CD8-positive, alpha-beta memory T cell (primary cell): ENCODE measurements around the gene CACNA1E. TPM values are rescaled to one million over a fixed set of nuclear protein-coding genes. Genes with fewer than 3 reads are reported as not detected.

Source experiments
- CTCF ChIA-PET: fragments of 350-600 bp; sonication (Branson Sonifier 250); formaldehyde crosslinking; loops from one replicate; lab custom pipeline; 2021; ENCODE audit warnings: antibody characterized with exemption; lab: Charles Lee
- POLR2A ChIA-PET: fragments of 350-600 bp; sonication (Branson Sonifier 250); formaldehyde crosslinking; loops from one replicate; lab custom pipeline; 2021; ENCODE audit warnings: antibody characterized with exemption; lab: Charles Lee
- DNase-seq, 5 donors: peaks; one replicate each; pipeline versions ENCODE4 v3.0.0 to v3.0.0-alpha.2; 2020 to 2022; ENCODE audit warnings: mixed read lengths in 1 of 5
- H3K27ac ChIP-seq: one replicate; pipeline ENCODE4 v1.7.0; 2013; ENCODE audit warnings: low read depth, mild to moderate bottlenecking, low read length, moderate library complexity
- H3K27me3 ChIP-seq: 2 replicates; pipeline ENCODE4 v1.7.0; 2013; ENCODE audit warnings: low read length, mild to moderate bottlenecking; ENCODE audit not compliant: insufficient read depth, poor library complexity, severe bottlenecking
- H3K36me3 ChIP-seq: 2 replicates; pipeline ENCODE4 v1.7.0; 2013; ENCODE audit warnings: mild to moderate bottlenecking, low read length, moderate library complexity; ENCODE audit not compliant: insufficient read depth
- H3K4me1 ChIP-seq: 2 replicates; pipeline ENCODE4 v1.7.0; 2013; ENCODE audit warnings: mild to moderate bottlenecking, low read length, moderate library complexity; ENCODE audit not compliant: insufficient read depth
- H3K4me3 ChIP-seq: 2 replicates; pipeline ENCODE4 v1.7.0; 2013; ENCODE audit warnings: mild to moderate bottlenecking, low read length
- H3K9me3 ChIP-seq: 2 replicates; pipeline ENCODE4 v1.7.0; 2013; ENCODE audit warnings: mild to moderate bottlenecking, low read length
- H3K27ac Mint-ChIP-seq, 8 donors: one replicate each; pipeline ENCODE4 v1.8.0; 2020 to 2021; ENCODE audit warnings: mixed read lengths in 8 of 8, mild to moderate bottlenecking in 6 of 8, inconsistent platforms in 3 of 8, moderate library complexity in 3 of 8
- H3K27me3 Mint-ChIP-seq, 2 donors: one replicate each; pipeline ENCODE4 v1.8.0; 2020 to 2021; ENCODE audit warnings: mixed read lengths in 2 of 2, mild to moderate bottlenecking in 1 of 2, moderate library complexity in 1 of 2
- H3K36me3 Mint-ChIP-seq, 3 donors: one replicate each; pipeline ENCODE4 v1.8.0; 2020 to 2021; ENCODE audit warnings: mixed read lengths in 3 of 3, inconsistent platforms in 1 of 3, mild to moderate bottlenecking in 1 of 3
- H3K4me1 Mint-ChIP-seq, 3 donors: one replicate each; pipeline ENCODE4 v1.8.0; 2020 to 2021; ENCODE audit warnings: mixed read lengths in 3 of 3, inconsistent platforms in 1 of 3, mild to moderate bottlenecking in 1 of 3
- H3K4me3 Mint-ChIP-seq, 7 donors: one replicate each; pipeline ENCODE4 v1.8.0; 2020 to 2021; ENCODE audit warnings: mixed read lengths in 7 of 7, mild to moderate bottlenecking in 6 of 7, moderate library complexity in 4 of 7, inconsistent platforms in 2 of 7
- H3K9me3 Mint-ChIP-seq, 5 donors: one replicate each; pipeline ENCODE4 v1.8.0; 2020 to 2022; ENCODE audit warnings: mixed read lengths in 5 of 5, mild to moderate bottlenecking in 3 of 5, moderate library complexity in 2 of 5, inconsistent platforms in 1 of 5
- polyA plus RNA-seq: library from polyadenylated mRNA; unstranded; fragments of 300-500 nt; fragmentation: Illumina TruSeq; gene quantifications from one replicate; pipeline ENCODE4 v1.2.3, GENCODE V29; 2021
- total RNA-seq, 2 experiments: library from RNA; stranded (reverse); gene quantifications; one replicate each; pipeline ENCODE4 v1.2.3, GENCODE V29; 2021

Gene CACNA1E
- total and polyA plus RNA-seq, 3 experiments from 2014 or later, result not detected

- ChIA-PET CTCF (no interaction called here), POLR2A (no interaction called here)
- Histone ChIP-seq H3K4me1 (no peaks in the 10 kb centered on the region), H3K27ac (no peak overlapping the region), H3K36me3 (no peaks in the 10 kb centered on the region), H3K27me3 (no peaks in the 10 kb centered on the region), H3K4me3 (no peak overlapping the region), H3K9me3 (no peaks in the 10 kb centered on the region)
- H3K4me1 Mint-ChIP-seq, result no peaks in the 10 kb centered on the region
- H3K4me3 Mint-ChIP-seq, result no peak overlapping the region
- no peaks in the 10 kb centered on the region for H3K9me3 Mint-ChIP-seq
- H3K36me3 Mint-ChIP-seq, result no peaks in the 10 kb centered on the region
- no peak for DNase-seq
- no peak overlapping the region for H3K27ac Mint-ChIP-seq
- H3K27me3 Mint-ChIP-seq, result peaks cover 5 to 40% of the 10 kb centered on the region in 2 donors
Measured at GRCh38 chr1:181476581-181476980, 6.7 kb upstream of the CACNA1E start.

GRCh38 chr1:181478306-181478705, 5.0 kb upstream of the CACNA1E start:
- Mint-ChIP-seq H3K9me3 (no peaks in the 10 kb centered on the region), H3K27ac (no peak overlapping the region), H3K36me3 (no peaks in the 10 kb centered on the region), H3K27me3 (peaks cover 9 to 41% of the 10 kb centered on the region in 2 donors), H3K4me1 (peaks cover 0 to 6% (median 0%) of the 10 kb centered on the region in 3 donors), H3K4me3 (no peak overlapping the region)
- Histone ChIP-seq H3K4me1 (no peaks in the 10 kb centered on the region), H3K36me3 (no peaks in the 10 kb centered on the region), H3K27me3 (no peaks in the 10 kb centered on the region), H3K27ac (no peak overlapping the region), H3K4me3 (no peak overlapping the region), H3K9me3 (no peaks in the 10 kb centered on the region)
- CTCF ChIA-PET, result interaction anchor here (1.3 to 2.4 kb wide), 3 partner anchors 11 to 602 kb away, joined by 4 to 9 read pairs (median 8); no protein-coding TSS in a partner anchor
- DNase-seq, result no peak
- POLR2A ChIA-PET, result no interaction called here

- peaks cover 16 to 50% of the 10 kb centered on the region in 2 donors for H3K27me3 Mint-ChIP-seq
Measured at GRCh38 chr1:181479137-181479745, 4.1 kb upstream of the CACNA1E start.

GRCh38 chr1:181482001-181482430, 1.3 kb upstream of the CACNA1E start:
- peaks cover 0 to 3% (median 2%) of the 10 kb centered on the region in 5 donors for H3K9me3 Mint-ChIP-seq
- Histone ChIP-seq H3K36me3 (no peaks in the 10 kb centered on the region), H3K27ac (no peak overlapping the region), H3K4me3 (no peak overlapping the region), H3K9me3 (no peaks in the 10 kb centered on the region), H3K4me1 (no peaks in the 10 kb centered on the region), H3K27me3 (peaks cover 25% of the 10 kb centered on the region)
- no peak overlapping the region for H3K27ac Mint-ChIP-seq
- H3K4me3 Mint-ChIP-seq, result peak overlapping the region in 2 of 7 donors; percentile 12 to 40
- H3K36me3 Mint-ChIP-seq, result no peaks in the 10 kb centered on the region
- DNase-seq, result no peak
- CTCF ChIA-PET, result no interaction called here
- peaks cover 37 to 77% of the 10 kb centered on the region in 2 donors for H3K27me3 Mint-ChIP-seq
- POLR2A ChIA-PET, result no interaction called here
- H3K4me1 Mint-ChIP-seq, result peaks cover 8 to 22% (median 14%) of the 10 kb centered on the region in 3 donors

More at GRCh38 chr1:181479137-181479745, 4.1 kb upstream of the CACNA1E start:
- Histone ChIP-seq H3K27me3 (peaks cover 4% of the 10 kb centered on the region), H3K4me3 (no peak overlapping the region), H3K9me3 (no peaks in the 10 kb centered on the region), H3K27ac (no peak overlapping the region), H3K4me1 (no peaks in the 10 kb centered on the region), H3K36me3 (no peaks in the 10 kb centered on the region)
- Mint-ChIP-seq H3K27ac (no peak overlapping the region), H3K9me3 (peaks cover 0 to 1% (median under 1%) of the 10 kb centered on the region in 5 donors), H3K4me1 (peaks cover 1 to 14% (median 5%) of the 10 kb centered on the region in 3 donors), H3K4me3 (no peak overlapping the region), H3K36me3 (no peaks in the 10 kb centered on the region)
- ChIA-PET POLR2A (no interaction called here), CTCF (interaction anchor here (2.3 to 2.4 kb wide), 2 partner anchors 575 to 601 kb away, joined by 8 to 9 read pairs; no protein-coding TSS in a partner anchor)
- peak in 1 of 5 donors; percentile 15 for DNase-seq

- H3K27ac Mint-ChIP-seq, result no peak overlapping the region
- peaks cover 8 to 22% (median 14%) of the 10 kb centered on the region in 3 donors for H3K4me1 Mint-ChIP-seq
- H3K36me3 Mint-ChIP-seq, result no peaks in the 10 kb centered on the region
- peak overlapping the region in 1 of 7 donors; percentile 15 for H3K4me3 Mint-ChIP-seq
- peaks cover 38 to 77% of the 10 kb centered on the region in 2 donors for H3K27me3 Mint-ChIP-seq
- ChIA-PET POLR2A (no interaction called here), CTCF (no interaction called here)
- DNase-seq, result no peak
- H3K27me3 ChIP-seq, result peaks cover 29% of the 10 kb centered on the region
- H3K4me1 ChIP-seq, result no peaks in the 10 kb centered on the region
- no peak overlapping the region for H3K27ac ChIP-seq
- H3K9me3 Mint-ChIP-seq, result peaks cover 0 to 3% (median 2%) of the 10 kb centered on the region in 5 donors
- H3K9me3 ChIP-seq, result no peaks in the 10 kb centered on the region
- H3K4me3 ChIP-seq, result no peak overlapping the region
- no peaks in the 10 kb centered on the region for H3K36me3 ChIP-seq
Measured at GRCh38 chr1:181482521-181483284, 614 bp upstream of the CACNA1E start.

DNA sequence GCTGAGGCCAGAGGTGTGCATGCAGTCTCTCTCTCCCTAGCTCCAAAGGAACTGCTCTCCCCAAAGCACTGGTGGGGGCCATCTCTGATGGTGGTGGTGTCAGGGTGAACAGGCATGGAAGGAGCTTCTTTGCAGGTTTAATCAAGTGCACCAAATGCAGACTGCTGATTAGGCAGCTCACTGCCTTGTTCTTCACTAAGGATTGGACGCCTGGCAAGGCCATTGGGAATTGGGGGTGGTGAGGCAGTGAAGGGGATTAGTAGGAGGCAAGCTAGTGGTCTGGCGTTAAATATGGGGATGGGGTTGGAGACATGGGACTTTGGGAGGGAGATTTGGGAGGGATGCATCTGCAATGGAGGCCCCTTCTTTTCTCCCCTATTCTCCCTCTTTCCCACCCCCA, 1.5 kb downstream of the CACNA1E start:
- Histone ChIP-seq H3K36me3 (no peaks in the 10 kb centered on the region), H3K27ac (no peak overlapping the region), H3K9me3 (no peaks in the 10 kb centered on the region), H3K4me1 (no peaks in the 10 kb centered on the region), H3K27me3 (peaks cover 29% of the 10 kb centered on the region), H3K4me3 (no peak overlapping the region)
- H3K9me3 Mint-ChIP-seq, result peaks cover 0 to 3% (median 2%) of the 10 kb centered on the region in 5 donors
- ChIA-PET POLR2A (no interaction called here), CTCF (no interaction called here)
- H3K4me3 Mint-ChIP-seq, result no peak overlapping the region
- H3K36me3 Mint-ChIP-seq, result no peaks in the 10 kb centered on the region
- H3K4me1 Mint-ChIP-seq, result peaks cover 8 to 22% (median 14%) of the 10 kb centered on the region in 3 donors
- no peak for DNase-seq
- H3K27me3 Mint-ChIP-seq, result peaks cover 44 to 88% of the 10 kb centered on the region in 2 donors
- H3K27ac Mint-ChIP-seq, result no peak overlapping the region

GRCh38 chr1:181485287-181486097, 2.2 kb downstream of the CACNA1E start:
- H3K4me3 ChIP-seq, result no peak overlapping the region
- H3K9me3 ChIP-seq, result no peaks in the 10 kb centered on the region
- peaks cover 29% of the 10 kb centered on the region for H3K27me3 ChIP-seq
- peaks cover 0 to 3% (median 2%) of the 10 kb centered on the region in 5 donors for H3K9me3 Mint-ChIP-seq
- no peak overlapping the region for H3K27ac ChIP-seq
- H3K36me3 Mint-ChIP-seq, result no peaks in the 10 kb centered on the region
- no peak for DNase-seq
- peak overlapping the region in 2 of 7 donors; percentile 11 to 23 for H3K4me3 Mint-ChIP-seq
- CTCF ChIA-PET, result no interaction called here
- H3K4me1 Mint-ChIP-seq, result peaks cover 8 to 22% (median 14%) of the 10 kb centered on the region in 3 donors
- POLR2A ChIA-PET, result no interaction called here
- H3K4me1 ChIP-seq, result no peaks in the 10 kb centered on the region
- H3K27me3 Mint-ChIP-seq, result peaks cover 46 to 87% of the 10 kb centered on the region in 2 donors
- H3K27ac Mint-ChIP-seq, result no peak overlapping the region
- H3K36me3 ChIP-seq, result no peaks in the 10 kb centered on the region
